GM18507 (cell line): ENCODE measurements around the gene TSPYL1.
"Not testable (repeated sequence)": the region's sequence is repeated elsewhere in the genome, so short reads cannot be mapped to it uniquely, and the experiment has no call there.

Experiments
- DNase-seq: peaks from one replicate; pipeline ENCODE4 v3.0.0; 2011; ENCODE audit warnings: low read depth; ENCODE audit not compliant: insufficient read length; ENCODE audit errors: extremely low spot score
- FAIRE-seq: peaks from 2 replicates; lab custom pipeline; 2011; peaks lifted over from hg19 to GRCh38; lab: Jason Lieb, UNC

Gene TSPYL1

DNA sequence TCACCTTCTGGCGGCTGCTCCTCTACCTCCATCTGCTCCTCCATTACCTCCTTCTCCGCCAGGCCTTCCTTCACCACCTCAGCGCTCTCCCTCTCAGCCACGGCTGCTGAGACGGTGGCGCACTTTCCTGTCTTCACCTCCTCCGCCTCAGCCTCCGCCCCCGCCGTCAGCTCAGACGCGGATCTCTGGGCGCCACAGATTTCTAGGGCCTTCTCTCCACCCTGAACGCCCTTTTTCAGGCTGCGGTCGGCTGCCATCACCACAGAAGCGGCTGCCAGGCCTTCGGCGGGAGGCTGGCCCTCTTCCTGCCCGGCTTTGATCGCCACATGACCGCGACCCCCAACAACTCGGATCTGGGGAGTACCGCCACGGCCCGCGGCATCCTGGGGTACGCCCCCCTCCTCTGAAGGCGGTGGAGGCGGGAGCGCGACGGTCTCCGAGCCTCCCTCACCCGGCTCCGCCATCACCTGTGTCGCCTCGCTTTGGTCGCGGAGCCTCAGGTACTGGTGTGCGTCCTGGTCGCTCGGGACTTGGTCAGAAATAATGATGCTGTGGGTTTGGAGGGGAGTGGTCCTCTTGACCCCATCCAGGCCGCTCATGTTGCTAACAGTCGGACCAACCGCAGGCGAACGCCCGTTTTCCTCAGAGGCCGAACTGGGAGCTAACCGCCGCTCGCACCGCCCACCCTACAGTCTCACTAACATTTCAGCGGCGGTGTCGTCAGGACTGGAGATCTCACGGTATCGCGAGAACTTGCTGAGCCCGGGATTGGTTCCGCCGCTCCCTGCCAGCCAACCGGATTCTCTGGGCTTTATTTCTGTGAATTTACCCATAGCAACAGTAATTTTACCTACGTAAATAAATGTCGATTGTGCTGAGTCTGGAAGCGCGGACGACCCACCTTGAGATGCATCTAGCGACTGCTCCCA, at the start of gene TSPYL1:
TSPYL1 (minus strand) TSS at position 699 of the 929 bp plus-strand sequence; CDS start at position 599, 100 bp downstream.
- DNase-seq: peak; percentile 78
- peak; percentile 95 for FAIRE-seq

DNA sequence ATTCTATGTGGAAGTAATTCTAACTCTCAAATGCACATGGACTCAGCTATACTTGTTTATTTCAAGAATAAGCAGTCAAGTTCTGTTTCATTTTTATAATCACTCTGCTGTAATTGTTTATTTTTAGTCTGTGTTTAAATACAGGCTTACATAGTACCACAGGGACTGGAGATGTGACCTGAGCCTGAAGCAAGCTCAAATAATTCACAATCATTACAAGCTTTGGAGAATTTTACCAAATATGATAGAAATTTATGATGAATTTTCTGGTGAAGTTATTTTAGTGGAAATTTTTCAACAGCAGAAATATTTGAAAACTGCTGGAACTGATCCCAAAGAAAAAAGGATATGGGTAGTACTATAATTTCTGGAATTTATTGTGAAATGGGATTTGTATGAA, 49.4 kb upstream of the TSPYL1 start:
- no peak for DNase-seq
- FAIRE-seq: no peak

DNA sequence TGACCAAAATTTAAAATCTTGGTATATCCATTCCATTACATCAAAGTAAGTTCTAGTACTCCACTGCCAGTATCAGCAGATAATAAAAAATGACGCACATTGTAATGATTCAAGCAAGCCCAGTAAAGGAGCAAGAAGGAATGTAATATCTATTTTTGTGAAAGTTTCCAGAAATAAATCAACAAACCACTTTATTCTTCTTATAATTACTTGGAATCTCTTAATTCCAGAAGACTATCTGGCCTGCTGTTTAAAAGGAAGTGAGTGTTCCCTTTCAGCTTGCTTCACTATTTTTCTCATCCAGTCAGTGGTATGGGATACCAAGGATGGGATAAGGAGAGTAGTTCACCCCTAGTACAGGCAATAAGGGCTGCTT, 48.8 kb upstream of the TSPYL1 start:
- FAIRE-seq (no peak), DNase-seq (no peak)

DNA sequence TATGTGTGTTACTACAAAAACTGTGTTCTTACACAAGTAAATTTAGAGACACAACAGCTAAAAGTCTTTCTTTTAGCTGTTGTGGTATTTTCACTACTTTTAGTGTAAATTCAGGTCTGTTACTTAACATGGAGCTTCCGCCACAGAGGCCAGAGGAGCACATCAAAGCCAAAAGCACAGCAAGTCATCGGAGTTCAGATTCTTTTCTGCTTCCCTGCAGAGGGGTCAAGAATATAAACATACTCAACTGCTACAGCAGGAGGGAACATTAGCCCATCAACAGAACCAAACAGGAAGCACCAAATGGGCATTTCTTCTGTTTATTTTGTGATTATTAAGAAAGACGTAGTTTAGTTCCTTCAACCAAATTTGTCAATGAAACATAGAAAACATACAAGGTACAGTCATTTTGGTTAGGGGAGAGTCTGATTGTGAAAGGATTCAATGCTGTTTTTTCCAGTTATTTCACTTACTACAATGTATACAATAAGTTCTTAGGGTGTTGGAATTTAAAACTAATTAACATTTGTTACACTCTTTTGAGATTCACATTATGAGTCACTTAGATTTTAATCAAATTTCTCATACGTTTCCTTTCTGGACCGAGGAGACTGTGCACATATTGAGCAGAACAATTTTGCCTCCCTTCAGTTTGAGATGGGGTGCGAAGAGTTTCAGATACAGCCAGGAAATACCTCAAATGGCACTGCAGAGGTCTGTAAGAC, 48.2 kb upstream of the TSPYL1 start:
- no peak for DNase-seq
- no peak for FAIRE-seq

DNA sequence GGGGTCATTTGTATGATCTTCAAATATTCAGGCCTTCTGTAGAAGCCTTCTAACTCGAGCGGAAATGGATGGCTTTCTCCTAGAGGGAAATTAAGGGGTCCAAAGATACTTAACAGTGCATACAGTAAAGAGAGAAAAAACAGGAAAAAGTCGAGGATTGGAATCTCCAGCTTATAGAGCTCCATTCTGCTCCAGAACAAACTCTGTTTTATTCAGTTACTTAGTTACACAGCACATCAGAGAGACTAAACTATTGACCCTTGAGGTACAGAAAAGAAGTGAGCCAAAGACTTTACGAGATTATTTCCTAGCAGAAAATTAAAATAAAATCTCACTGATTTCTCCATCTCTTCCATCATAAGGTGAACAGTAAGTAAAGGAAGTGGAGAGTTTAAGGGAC, 47.3 kb upstream of the TSPYL1 start:
- DNase-seq (no peak), FAIRE-seq (no peak)

DNA sequence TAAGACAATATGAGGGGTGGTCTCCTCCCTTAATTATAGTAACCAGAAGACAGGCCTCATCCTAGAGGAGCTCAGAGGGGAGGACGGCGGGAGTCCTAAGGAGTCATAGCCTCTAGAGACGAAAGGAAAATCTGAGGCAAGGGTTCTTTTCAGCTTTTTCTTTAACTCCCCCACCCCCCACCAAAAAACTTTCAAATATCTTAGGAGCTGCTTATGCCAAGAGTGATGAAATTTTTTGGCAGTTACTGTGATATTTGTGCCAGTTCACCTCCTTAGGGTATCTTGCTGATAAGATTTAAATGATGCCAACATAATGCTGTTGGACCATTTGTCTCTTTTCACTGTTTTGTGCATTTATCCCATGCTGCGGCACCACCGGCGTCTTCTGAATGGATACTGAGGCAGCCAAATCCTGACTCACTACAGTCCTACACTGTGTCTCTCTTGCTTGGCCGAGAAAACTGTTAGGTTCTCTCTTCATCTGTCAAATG, 46.5 kb upstream of the TSPYL1 start:
- FAIRE-seq (no peak), DNase-seq (no peak)

DNA sequence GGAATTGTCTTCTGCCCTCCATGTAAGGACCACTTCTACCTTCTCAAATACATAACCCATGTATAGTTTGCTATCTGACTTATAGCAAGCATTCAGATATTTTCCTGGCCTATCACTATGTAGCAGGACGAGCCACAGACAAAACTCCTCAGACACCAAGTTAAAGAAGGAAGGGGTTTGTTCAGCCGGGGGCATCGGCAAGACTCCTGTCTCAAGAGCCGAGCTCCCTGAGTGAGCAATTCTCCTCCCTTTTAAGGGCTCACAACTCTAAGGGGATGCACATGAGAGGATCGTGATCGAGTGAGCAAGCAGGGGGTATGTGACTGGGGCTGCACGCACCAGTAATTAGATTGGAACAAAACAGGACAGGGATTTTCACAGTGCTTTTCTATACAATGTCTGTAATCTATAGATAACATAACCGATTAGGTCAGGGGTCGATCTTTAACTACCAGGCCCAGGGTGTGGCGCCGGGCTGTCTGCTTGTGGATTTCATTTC, 46.0 kb upstream of the TSPYL1 start:
- not testable (repeated sequence) for DNase-seq, FAIRE-seq

DNA sequence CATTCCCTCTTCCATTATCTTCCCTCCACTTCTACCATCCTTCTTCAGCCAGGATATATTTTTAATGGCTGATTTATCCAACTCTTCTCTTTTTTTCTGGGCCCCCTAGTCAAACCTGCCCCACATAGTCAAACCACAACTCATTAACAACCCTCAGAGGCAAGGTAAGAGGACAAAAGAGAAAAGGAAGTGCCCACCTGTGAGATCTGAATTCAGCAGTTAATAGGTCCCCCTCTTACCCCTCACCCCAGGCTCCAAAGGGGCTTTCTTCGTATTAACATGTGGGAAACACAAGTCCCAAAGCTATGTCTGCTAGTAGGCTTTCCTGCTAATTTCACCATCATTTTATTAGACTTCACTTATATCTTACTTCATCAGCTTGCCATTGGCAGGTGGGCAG, 44.1 kb upstream of the TSPYL1 start:
- FAIRE-seq: no peak

DNA sequence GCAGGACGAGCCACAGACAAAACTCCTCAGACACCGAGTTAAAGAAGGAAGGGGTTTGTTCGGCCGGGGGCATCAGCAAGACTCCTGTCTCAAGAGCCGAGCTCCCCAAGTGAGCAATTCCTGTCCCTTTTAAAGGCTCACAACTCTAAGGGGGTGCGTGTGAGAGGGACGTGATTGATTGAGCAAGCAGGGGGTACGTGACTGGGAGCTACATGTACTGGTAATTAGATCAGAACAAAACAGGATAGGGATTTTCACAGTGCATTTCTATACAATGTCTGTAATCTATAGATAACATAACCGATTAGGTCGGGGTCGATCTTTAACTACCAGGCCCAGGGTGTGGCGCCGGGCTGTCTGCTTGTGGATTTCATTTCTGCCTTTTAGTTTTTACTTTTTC, 42.2 kb upstream of the TSPYL1 start:
- DNase-seq, FAIRE-seq: not testable (repeated sequence)

More for the DNA sequence above, 44.1 kb upstream of the TSPYL1 start:
- no peak for DNase-seq

DNA sequence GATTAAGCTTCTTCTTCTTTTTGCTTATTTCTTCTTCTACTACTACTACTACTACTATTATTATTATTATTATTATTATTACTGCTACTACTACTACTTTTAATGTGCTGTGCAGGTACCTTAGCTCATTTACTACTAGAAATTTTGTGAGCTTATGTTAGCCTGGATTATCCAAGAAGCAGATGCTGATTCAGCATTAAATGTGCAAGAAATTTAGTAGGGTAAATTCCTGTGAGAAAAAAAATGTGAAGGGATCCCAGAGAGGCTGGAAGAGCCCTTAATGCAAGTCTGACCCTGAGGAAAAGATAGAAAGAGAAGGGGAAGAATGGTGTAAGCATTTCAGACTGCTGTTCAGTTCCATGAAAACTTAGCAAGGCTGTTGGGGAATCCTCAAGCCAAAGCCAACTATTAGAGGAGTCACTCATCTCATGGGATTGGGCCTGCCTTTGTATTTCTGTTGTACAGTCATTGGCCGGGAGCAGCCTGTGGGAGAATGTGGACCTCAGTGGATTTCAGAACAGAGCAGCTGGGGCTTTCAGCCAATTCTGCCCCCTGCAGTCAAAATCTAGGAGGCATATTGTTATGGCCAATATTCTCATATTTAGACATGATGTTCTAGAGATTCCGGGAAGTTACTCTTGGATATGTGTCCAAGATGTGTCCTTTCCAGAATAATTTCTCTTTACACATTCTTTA, 37.2 kb upstream of the TSPYL1 start:
- no peak for FAIRE-seq

DNA sequence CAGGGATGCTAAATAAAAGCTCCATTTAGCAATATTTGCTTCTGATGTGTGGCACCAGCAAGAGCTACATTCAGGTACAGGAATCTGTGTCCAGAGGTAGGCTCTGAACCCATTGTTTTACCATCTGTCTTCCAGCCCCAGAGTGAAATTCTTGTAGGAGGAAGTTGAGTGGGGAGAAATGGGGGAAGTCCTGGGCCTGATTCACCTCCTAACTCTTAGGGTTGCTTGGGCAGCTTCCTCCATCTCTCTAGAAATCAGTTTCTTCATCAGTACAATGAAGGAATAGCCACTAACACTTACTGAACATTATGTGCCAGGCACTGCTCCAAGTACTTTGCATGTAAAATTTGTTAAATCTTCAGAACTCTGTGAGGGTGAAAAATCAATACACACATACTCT, 35.1 kb upstream of the TSPYL1 start:
- FAIRE-seq (no peak), DNase-seq (no peak)

More for the DNA sequence above, 37.2 kb upstream of the TSPYL1 start:
- DNase-seq: no peak

DNA sequence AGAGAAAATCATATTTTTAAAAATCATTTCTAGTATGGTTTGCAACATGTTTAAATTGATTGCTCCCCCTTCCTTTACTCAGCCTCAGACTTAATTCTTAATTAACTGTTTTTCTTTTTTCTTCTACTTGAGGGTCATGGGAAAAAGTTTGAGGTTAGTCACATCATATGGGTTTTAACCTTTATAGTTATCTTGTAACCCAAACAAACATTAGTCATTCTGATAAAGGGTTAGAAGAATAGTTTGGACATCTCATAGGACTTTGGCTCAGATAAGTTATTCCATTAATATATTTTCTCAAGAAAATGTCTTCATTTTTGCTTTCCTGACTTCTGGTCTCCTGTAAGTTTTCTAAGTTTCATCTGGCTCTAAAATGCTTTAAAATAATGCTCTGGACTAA, 34.5 kb upstream of the TSPYL1 start:
- DNase-seq: no peak
- no peak for FAIRE-seq

DNA sequence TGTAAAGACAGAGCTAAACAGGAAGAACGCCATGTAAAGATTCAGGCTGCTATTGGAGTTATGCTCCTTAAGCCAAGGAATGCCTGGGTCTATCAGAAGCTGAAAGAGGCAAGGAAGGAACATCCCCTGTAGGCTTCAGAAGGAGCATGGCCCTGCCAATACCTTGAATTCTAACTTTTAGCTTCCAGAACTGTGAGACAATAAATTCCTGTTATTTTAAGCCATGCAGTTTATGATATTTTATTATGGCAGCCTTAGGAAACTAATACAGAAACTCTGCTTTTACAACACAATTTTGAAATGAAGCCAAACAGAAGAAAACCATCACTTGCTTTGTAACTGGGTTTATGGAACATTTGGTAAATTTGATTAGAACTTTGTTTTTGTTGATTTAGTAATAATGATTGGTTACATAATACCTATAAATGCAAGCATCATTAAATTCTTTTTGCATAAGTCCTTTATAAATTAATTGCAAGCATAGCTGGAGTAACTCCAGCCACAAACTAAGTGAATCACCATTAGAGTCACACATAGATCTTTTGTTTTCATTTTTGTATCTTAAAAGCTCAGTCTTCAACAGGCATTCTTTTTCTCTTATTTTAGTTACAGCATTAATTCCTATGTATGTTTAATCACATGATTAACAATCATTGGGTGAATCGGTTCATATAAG, 33.5 kb upstream of the TSPYL1 start:
- DNase-seq: no peak
- no peak for FAIRE-seq

DNA sequence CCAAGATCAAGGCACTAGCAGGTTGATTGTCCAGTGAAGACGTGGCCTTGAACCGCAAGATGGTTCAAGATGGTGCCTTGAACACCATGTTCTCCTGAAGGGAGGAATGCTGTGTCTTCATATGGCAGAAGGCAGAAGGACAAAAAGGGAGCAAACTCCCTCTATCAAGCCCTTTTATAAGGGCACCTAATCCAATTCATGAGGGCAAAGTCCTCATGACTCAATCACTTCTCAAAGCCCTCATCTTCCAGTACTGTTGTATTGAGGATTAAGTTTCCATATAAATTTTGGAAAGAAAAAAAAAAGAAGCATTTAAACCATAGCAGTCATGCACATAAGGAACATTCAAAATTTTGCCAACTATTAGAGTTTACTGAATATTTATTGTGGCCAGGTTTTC, 29.9 kb upstream of the TSPYL1 start:
- no peak for DNase-seq
- no peak for FAIRE-seq

DNA sequence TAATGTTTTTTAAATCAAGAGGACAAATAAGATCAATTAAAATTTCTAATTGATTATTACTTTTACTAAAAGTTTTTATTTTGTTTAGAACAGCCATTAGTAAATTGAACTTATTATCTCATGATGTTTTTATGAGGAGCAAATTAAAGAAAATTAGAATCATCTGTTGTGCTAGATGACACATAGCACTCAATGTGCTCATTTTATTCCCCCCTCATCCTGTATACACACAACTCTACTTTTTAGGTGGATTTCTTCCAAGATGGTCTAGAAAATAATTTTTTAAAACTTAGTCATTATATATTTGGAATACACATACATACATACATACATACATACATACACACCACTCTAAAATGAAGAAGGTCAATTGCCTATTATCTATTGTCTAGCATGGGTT, 29.3 kb upstream of the TSPYL1 start:
- DNase-seq (no peak), FAIRE-seq (no peak)

DNA sequence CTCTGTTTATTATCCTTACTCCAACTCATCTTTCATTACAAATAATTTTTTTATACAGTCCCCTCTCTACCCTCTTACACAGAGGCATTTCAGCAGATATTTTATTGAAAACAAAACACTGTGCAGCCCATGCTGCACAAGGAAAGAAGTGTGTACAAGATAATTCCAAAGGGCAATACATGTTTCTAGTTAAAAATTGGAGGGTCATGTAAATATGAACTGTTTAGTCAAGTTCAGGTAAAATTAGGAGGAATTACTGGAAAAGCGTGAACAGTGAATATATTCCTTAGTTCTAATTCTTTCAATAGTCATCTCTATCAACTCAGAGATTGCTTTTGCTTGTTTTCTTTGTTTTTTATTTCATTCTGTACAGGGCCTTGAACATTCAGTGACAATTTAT, 27.9 kb upstream of the TSPYL1 start:
- no peak for FAIRE-seq
- no peak for DNase-seq

DNA sequence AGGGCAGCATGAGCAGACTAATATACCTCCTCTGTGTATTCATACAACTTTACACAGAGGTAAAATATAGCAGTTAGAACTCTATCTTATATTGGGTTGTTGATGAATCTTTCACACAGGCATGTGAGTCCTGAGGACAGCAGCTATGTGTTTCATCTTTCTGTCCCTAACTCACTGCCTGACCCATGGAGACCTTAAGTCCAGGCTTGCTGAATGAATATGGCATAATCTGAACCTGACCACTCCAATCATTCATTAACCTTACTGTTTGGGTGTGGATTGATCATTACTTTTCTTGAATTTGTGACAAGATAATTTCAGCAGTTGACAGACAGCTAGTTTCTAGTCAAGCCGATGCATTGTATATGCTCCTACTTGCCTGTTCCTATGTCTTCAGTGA, 27.3 kb upstream of the TSPYL1 start:
- no peak for FAIRE-seq
- no peak for DNase-seq

DNA sequence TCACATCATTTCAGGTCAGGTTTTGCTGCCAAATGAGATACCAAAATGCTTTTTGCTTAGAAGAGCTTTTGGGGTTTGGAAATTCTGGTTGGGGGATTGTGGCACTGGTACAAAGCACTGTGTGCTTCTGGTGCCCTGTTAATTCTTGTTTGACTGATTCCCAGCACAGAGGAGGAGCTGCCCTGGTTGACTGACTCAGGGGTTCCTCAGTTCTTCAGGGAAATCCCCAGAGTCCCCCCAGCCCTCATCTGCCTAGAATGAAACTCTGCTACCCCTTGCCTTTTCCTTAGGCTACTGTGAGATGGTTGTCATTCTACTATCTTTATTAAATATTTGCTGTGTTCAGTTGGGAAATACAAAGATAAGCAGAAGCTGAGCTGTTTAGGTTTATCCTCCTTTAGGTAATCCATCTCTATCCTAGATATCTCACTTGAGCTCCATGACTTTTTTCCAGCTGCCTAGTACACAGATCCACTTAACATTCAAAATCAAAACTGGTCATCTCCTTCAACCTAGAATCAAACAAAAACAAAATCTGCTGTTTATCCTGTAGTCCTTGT, 24.9 kb upstream of the TSPYL1 start:
- FAIRE-seq: no peak
- no peak for DNase-seq

DNA sequence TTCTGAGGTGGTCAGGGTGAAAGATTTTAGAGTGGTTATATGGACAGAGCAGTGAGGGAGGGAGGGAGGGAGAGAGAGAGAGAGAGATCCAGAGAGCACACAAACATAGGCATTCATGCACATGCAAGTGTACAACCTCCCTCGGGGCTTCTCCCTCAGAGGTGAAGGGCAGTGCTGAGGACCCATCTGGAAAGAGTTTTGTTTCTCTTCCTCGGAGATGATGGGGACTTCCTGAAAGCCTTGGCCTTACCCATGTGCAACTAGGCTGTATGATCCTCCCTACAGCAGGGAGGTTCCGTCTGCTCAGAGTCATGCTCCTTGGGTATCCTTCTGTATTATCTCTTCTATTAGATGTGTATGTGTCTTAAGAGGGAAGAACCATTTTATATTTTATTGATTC, 21.4 kb upstream of the TSPYL1 start:
- DNase-seq (no peak), FAIRE-seq (no peak)
